ENCODE data around the gene SBK1.
"Not testable (repeated sequence)": the region's sequence is repeated elsewhere in the genome, so short reads cannot be mapped to it uniquely, and the experiment has no call there.

SBK1 gene

GRCh38 chr16:28291651-28292626 lies at the start of gene SBK1:
TSS of gene SBK1 (plus strand) at chr16:28292525. CDS start at chr16:28317392, 24,867 bp downstream.
- peak; percentile 67 to 74 (median 72) for DNase-seq (ENCODE audit: low read depth in 3 of 3)

GRCh38 chr16:28249483-28249882 lies 42.8 kb upstream of the SBK1 start:
- not testable (repeated sequence) for DNase-seq (ENCODE audit: low read depth in 3 of 3)

DNA sequence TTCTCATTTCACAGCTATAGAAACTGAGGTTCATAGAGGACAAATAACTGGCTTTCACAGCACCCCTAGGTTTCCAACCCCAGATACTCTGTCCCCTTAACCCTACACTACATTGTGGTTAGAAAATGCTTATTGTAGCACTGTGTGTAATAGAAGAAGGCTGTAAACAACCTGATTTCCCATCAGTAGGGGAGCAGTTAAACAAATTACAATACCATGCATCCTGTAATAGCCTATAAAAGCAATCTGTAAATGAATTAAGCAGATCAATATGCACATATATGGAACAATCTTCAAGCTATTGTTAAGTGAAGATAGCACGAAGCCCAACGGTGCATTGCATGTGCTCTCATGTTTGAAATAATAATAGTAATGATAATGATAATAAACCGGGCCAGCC lies 41.3 kb upstream of the SBK1 start:
- DNase-seq (ENCODE audit: low read depth in 3 of 3) = no peak

DNA sequence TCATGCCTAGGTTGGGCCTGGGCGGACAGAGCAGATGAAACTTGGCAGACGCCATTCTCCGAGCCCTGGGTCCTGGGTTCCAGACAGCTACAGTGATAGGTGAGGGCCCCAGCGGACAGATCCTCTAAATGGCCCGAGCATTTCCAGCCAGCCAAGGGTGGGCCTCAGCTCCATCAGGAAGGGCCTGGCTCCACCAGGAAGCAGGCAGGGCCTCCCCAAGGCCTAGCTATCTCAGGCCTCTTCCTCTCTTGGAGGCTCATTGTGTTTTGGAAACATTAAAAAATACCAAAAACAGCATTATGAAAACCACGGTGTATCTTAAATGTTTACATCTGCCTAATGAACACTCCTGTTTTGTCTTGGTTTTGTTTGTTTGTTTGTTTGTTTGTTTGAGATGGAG lies 38.2 kb upstream of the SBK1 start:
- no peak for DNase-seq (ENCODE audit: low read depth in 3 of 3)

DNA sequence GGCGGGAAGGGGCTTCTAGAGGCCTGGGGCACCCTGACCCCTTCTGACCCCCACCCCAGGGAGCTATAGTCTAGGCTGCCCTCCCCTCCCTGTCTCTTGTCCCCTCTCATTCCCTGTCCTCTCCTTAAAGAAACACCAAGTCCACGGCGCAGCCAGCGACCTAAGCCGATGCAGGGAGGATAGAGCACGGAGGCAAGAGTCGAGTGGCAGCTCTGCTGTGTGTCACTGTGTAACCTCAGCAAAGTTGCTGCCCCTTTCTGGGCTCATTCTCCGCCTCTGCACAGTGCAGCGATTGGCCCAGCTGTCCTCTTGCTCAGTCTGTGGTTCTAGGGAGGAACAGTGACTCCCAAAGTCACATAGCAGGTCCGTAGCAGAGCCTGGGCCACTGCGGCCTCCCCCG lies 36.5 kb upstream of the SBK1 start:
- DNase-seq (ENCODE audit: low read depth in 3 of 3) = no peak

DNA sequence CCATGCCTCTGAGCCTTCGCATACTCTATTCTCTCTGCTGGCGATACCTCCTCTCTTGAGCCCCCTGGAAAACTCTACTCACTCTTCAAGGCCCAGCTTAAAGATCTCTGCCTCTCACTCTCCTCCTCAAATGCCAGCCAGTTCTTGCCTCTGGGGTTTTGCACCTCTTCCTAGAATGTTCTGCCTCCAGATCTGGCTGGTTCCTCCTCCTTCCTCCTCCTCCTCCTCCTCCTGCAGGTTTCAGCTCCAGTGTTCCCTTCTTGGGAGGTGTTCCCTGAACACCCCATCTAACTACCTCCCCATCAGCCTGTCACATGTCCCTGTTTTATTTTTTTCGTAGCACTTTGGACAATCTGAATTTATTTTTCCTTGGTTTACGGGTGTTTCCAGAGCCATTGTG lies 35.1 kb upstream of the SBK1 start:
- no peak for DNase-seq (ENCODE audit: low read depth in 3 of 3)

GRCh38 chr16:28258567-28258966 lies 33.8 kb upstream of the SBK1 start:
- no peak for DNase-seq (ENCODE audit: low read depth in 3 of 3)

DNA sequence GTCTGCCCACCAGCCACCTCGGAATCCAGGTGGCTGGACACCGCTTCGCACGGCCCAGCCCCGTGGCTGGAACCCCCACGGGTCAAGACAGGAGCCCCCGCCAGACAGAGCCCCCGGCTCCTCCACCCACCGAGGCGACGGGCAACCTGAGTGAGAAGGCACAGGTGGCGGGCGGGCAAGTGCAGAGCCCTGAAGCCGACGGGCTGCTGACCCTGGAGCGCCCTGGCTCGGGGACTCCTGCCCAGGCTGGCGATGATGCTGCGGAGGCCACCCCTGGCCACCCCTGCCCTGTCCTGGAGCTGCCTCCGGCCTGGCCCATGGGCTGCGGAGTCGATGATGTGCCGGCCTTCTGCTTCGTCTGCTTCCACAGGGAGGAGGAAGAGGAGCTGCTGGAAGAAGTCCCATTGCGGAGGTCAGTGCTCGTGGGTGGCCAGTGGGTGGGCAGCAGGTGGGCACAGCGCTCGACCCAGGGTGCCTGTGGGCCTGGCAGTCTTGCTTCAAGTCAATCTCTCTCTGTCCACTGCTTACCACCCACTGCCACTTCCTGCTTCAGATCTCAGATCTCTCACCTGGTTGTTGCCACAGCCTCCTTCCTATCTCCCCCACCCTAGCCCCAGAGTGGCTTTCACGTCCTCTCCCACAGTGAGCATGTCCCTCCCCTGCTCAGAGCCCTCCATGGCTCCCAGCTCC lies 33.1 kb upstream of the SBK1 start:
- no peak for DNase-seq (ENCODE audit: low read depth in 3 of 3)

- DNase-seq (ENCODE audit: low read depth in 3 of 3) = no peak
Observed at GRCh38 chr16:28259781-28260150, 32.6 kb upstream of the SBK1 start.

DNA sequence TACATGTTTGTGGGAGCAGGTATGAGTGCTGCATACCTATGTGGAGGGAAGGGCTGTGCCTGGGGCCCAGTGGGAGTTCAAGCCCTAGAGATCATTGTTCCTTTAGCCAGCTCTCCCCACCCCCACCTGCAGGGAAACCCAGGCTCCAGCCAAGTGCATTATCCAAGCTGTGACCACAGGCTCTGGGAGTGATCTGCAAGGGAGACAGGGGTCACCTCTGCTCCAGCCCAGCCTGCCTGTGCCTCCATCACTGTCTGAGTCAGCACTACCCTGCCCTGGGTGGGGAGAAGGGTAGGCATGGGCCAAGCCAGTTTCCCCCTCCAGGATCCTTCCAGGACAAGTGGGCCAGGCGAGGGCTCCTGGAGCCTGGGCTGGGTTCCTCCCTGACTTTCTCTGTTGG lies 32.1 kb upstream of the SBK1 start:
- DNase-seq (ENCODE audit: low read depth in 3 of 3) = no peak

- no peak for DNase-seq (ENCODE audit: low read depth in 3 of 3)
Observed at GRCh38 chr16:28261942-28262341, 30.4 kb upstream of the SBK1 start.

DNA sequence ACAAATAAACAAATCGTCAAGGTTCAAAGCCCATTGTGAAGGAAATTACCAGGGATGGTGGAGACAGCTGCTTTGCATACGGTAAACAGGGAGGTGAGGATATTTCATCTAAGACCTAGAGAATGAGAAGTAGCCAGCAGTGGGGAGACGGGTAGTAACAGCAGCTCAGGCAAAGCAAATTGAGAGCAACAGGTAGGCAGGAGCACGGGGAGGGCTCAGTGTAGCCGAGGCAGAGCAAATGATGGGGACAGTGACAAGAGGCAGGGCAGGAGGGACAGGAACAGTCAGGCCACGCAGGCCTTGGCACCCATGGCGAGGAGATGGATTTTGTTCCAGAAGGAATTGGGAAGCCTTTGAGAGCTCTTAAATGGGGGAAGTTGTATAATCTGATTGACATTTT lies 29.0 kb upstream of the SBK1 start:
- no peak for DNase-seq (ENCODE audit: low read depth in 3 of 3)

DNA sequence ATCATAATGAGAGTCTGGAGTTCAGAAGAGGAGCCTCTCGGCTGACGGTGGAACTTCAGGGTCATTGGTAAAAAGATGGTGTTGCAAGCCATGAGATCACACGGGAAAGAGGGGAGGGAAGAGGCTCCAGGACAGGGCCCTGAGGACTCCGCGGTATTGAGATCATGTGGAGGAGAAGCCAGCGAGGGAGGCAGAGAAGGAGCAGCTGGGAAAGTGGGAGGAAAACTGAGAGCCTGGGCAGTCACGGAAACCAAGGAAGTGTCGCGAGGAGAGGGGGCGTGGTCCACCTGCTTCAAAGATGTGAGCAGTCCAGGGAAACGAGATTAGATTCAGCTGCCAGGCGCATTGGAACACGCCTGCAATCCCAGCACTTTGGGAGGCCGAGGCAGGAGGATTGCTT lies 27.7 kb upstream of the SBK1 start:
- DNase-seq (ENCODE audit: low read depth in 3 of 3) = no peak

GRCh38 chr16:28265822-28266221 lies 26.5 kb upstream of the SBK1 start:
- DNase-seq (ENCODE audit: low read depth in 3 of 3) = no peak

DNA sequence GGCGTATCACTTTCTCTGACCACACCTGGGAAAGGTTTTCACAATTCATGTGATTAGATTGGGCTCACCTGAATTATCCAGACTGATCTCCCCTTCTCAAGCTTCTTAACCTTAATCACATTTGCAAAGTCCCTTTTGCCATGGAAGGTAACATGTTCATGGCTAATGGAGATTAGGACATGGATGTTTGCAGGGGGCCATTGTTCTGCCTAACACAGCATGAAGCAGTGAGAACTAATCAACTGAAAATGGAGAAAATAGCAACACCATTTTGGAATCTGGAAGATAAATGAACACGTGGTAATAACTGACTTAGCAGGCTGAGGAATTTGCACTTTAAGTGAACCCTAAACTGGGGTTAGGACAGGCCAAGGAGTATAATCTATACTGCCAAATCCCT lies 25.0 kb upstream of the SBK1 start:
- DNase-seq (ENCODE audit: low read depth in 3 of 3) = no peak

DNA sequence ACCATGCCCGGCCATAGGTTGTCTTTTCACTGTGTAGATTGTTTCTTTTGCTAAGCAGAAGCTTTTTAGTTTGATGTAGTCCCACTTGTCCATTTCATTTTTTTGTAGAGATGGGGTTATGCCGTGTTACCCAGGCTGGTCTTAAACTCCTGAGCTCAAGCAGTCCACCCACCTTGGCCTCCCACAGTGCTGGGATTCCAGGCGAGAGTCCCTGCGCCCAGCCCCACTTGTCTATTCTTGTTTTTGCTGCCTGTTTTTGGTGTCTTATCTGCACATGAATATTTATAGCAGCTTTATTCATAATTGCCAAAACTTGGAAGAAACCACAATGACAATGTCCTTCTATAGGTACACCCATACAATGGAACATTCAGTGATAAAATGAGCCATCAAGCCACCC lies 18.8 kb upstream of the SBK1 start:
- DNase-seq (ENCODE audit: low read depth in 3 of 3) = no peak

DNA sequence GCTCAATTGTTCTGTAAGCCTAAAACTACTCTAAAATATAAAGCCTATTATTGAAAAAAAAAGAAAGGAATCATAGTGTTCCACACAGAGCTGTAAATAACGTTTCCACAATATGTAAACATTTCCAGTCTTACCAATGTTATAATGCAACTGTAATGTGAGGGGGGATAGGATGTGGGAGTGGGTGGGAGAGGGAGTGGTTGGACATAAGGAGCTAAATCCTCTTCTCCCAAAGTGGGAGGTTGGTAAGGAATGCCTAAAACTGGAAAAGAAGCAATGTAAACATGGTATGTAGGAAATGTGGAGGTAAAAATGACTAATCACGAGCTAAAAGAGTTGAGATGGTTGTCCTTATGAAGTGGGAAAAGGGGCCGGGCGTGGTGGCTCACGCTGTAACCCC lies 17.6 kb upstream of the SBK1 start:
- DNase-seq (ENCODE audit: low read depth in 3 of 3) = no peak

- DNase-seq (ENCODE audit: low read depth in 3 of 3) = no peak
Observed at GRCh38 chr16:28276301-28276700, 16.0 kb upstream of the SBK1 start.

DNA sequence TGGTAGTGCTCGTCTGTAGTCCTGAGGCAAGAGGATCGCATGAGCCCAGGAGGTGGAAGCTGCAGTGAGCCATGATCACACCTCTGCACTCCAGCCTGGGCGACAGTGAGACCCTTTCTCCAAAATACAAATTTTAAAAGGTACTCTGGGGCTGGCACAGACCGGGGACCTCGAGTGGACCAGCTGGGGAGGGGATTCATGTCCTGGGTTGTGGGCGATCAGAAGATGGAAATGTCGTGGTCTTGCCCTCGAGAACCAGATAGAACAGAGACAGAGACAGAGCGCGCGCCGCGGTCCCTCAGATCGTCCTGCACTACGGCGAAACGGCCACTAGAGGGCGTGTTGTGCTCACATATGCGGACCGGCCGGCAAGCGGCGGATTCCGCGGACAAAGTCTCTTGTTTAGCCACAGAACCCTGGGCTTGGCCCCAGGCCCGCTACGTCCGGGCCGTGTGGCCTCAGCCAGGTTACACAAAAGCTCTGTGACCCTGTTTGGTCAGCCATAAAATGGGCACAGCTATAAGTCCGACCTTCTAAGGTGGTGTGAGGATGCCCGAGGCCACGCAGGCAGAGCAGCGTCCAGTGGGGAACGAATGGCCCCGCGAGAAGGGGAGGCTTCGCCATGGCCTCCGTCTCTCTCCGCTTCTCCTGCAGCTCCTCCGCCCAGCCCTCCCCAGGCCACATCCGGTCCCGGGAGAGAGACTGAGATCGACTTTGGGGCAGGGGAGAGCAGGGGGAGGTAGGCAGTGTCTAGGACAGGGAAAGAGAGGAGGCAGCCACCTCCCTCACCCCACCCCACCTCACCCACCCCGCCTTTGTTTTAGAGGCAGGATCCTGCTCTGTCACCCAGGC lies 14.6 kb upstream of the SBK1 start:
- peak; percentile 72 to 75 (median 74) for DNase-seq (ENCODE audit: low read depth in 3 of 3)

- DNase-seq (ENCODE audit: low read depth in 3 of 3) = no peak
Observed at GRCh38 chr16:28279006-28279405, 13.3 kb upstream of the SBK1 start.

DNA sequence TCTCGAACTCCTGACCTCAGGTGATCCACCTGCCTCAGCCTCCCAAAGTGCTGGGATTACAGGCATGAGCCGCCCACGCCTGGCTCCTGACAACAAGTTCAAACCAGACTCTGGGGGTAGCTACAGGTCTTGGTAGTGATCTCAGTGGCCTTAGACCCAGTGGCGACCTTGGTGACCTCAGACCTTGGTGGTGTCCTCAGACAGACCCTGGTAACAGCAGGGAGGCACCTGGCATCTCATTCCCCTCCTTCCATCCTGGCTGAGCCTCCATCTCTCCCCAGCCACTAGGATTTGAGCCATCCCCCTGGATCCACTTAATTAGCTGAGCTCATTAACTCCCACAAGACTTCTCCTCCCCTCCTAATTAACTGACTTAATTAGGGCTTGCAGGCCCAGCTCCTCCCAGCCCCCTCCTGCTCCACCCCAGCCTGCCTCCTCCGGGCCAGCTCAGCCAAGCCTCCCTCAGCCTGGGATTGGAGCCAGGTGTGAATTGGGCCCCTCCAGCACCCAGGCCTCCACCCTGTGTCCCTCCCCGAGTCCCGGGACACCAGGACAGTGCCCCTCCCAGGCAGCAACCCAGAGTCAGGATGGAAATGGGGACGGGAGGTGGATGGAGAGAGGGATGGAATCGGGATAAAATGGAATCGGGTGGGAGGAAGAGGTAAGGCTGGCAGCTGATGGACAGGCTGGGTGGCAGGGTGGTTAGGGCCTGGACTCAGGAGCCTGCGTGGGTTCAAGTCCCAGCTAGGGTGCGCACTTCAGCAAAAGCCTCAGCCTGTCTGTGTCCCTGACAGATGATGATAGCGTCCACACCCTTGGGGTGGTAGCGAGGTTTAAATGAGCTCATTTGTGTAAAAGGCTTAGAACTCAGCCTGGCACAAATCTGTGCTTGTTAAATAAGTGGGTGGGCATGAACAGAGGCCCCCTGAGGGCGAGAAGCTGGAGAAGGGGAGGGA lies 11.2 kb upstream of the SBK1 start:
- no peak for DNase-seq (ENCODE audit: low read depth in 3 of 3)
